Uterus (tissue), 2 donors: ENCODE results near the gene ZNF581.
A peak's percentile ranks its signal among the peaks of the same experiment; 100 is the strongest.

Experiments
- CTCF ChIP-seq, 4 experiments: fragments of 200-600 bp in 2 of 4; fragments of 450-650 bp in 2 of 4; sonication (generic) in 2 of 4; IDR thresholded peaks; one replicate each; pipeline ENCODE4 v1.5.1; 2016 to 2019; ENCODE audit warnings: antibody characterized with exemption in 4 of 4, mild to moderate bottlenecking in 2 of 4, moderate library complexity in 1 of 4
- POLR2A ChIP-seq, 2 donors: fragments of 450-650 bp; IDR thresholded peaks; one replicate each; pipeline ENCODE4 v1.6.1; 2016; ENCODE audit warnings: antibody characterized with exemption in 2 of 2, mild to moderate bottlenecking in 1 of 2, moderate library complexity in 1 of 2

- TF ChIP-seq CTCF (IDR thresholded peaks at IDR 0.05) (no peak), POLR2A (IDR thresholded peaks at IDR 0.05) (peak in 1 of 2 donors; percentile 30)
Measured at GRCh38 chr19:55642153-55643002, 1.1 kb upstream of the ZNF581 start.
